Measurements from ENCODE around the gene PGBD5.

PGBD5 gene

DNA sequence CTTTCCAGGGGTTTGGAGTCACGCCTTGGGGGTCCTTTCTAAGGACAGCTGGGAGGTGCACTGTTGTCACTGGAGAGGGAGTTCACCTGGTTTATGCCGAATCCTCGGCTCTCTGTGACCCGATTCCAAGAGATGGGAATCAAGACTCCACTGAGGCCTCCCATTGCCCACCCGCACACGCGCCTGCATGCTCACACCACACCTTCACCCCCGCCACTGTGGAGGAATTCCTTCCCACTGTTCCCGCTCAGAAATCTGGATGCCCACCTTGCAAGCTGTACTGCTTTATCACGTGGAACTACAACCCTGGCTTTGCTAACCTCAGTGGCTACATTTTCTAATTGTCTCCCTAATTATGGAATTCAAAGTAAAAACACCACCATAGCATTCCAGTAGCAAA is 29.2 kb downstream of the PGBD5 start:
- no peak for DNase-seq (ENCODE audit: low spot score)

DNA sequence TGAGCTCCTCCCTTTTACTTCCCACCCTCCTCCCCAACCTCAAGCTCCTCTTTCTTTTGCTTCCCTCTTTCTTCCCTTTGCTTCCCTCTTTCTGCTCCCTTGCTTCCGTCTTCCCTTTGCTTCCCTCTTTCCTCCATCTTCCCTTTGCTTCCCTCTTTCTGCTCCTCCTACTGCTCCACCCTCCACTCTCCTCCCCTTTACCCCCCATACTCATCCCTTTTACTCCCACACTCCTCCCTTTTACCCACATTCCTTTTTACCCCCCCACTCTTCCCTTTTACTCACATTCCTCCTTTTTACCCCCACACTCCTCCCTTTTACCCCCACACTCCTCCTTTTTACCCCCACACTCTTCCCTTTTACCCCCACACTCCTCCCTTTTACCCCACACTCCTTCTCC is 30.2 kb downstream of the PGBD5 start:
- no peak for DNase-seq (ENCODE audit: low spot score)

DNA sequence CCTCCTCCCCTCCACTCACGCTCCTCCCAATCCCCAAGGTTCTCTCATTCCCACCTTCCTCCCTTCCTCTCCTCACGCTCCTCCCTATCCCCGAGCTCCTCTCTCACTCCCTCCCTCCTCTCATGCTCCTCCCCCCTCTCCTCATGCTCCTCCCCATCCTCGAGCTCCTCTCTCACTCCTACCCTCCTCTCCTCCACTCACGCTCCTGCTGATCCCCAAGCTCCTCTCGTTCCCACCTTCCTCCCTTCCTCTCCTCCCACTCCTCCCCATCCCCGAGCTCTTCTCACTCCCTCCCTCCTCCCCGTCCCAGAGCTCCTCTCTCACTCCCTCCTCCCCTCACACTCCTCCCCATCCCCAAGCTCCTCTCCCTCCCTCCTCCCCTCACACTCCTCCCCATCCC is 31.4 kb downstream of the PGBD5 start:
- DNase-seq (ENCODE audit: low spot score) = no peak

DNA sequence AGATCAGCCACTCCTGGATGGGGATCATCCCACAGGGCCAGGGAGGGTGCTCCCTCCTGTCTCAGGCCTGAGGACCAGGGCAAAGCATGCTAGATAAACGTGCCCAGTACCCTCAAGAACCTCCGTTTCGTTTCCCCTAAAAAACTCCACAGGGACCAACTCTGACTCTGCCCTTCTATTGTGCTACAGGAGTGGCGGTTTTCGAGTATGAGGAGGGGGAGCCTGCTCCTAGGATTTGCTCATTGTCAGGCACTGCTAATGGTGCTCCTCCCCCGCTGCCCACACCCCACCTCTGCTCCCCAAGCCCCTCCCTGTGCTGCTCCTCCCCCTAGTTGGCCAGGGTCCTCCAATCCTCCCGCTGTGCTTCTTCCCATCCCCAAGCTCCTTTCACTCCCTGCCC is 32.0 kb downstream of the PGBD5 start:
- DNase-seq (ENCODE audit: low spot score) = no peak

DNA sequence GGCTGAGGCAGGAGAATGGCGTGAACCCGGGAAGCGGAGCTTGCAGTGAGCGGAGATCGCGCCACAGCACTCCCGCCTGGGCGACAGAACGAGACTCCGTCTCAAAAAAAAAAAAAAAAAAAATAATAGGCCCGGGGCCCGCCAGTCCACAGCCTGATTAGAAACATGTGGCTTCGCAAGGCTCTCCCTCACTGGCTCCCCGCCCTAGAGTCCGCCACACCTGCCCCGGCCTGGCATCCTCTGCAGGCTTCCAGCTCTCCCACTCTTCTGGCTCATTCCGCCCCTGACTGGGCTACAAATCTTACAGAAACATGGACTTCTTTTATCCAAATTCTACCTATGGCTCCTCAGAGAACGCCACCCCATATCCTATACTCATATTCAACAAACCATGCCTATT is 32.4 kb downstream of the PGBD5 start:
- DNase-seq (ENCODE audit: low spot score) = no peak

DNA sequence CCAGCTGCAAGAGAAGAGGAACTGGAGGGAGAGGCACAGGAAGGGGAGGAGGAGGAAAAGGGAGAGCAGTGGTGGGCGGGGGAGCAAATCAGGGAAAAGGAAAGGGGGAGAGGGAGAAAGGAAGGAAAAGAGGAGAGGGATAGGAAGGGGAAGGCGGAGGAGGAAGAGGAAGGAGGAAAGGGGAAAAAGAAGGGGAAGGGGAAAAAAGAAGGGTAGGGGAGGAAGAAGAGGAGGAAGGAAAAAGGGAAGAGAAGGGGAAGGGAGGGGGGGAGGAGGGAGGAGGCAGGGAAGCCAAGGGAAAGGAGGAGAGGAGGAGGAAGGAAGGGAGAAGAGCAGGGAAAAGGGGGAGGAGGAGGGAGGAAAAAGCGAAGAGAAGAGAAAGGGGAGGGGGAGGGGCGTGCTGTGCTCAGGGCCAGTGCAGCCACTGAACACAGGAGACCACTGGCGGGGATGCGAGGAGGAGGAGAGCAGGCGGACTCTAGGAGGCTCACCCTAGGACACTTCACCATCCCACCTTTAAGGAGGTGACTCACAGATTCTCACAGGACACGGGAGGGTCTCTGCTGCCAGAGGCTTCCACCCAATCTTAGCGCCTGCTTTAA is 33.1 kb downstream of the PGBD5 start:
- DNase-seq (ENCODE audit: low spot score) = no peak

DNA sequence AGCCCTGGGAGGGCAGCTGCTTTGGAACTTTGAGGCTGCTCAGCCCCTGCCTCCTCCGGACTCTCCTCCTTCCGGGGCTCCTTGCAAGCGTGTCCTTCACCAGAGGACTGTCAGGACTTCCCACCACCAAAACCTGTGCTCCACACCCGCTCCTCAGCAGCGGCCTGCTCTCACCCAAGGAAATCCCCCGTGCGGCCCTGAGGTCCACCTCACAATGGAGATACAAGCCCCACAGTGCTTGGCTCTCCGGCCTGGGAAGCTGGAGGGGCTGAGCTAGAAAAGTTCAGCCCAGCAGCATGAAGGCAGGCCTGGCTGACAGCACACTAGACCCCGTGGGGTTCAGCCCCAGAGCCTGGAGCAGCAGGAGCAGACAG is 33.6 kb downstream of the PGBD5 start:
- DNase-seq (ENCODE audit: low spot score) = no peak

DNA sequence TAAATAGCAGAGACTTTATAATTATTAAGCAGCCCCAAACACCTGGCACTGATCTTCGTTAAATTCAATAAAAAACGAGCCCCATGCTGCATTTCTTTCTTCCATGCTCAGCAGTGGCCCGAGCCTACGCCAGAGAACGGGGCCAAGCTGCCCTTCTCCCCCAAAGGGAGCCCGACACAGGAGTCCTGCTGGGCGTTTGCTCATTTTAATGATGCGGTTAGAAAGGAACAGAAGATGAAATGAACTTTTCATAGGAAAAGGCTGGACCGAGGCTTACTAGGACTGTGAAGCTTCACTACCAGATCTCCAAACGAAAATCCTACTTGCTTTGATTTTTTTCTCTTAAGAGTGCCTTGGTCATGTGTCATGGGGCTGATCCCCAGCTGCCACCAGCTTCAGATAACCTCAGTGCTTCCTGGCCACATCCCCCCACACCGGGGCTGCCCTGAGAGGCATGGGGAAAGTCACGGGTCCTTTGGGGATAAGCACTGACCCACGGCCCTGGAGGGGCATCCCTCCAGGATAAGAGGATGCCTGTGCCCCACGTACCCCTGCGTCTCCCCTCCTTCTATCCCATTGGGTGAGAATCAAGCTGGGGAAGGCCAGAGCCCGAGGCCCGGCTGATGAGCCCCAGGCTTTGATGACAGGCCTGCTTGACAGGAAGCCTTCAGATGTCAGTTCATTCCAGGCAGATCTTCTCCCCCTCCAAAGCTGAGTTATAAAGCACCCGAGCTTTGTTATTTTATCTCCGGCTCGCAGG is 34.2 kb downstream of the PGBD5 start:
- no peak for DNase-seq (ENCODE audit: low spot score)

DNA sequence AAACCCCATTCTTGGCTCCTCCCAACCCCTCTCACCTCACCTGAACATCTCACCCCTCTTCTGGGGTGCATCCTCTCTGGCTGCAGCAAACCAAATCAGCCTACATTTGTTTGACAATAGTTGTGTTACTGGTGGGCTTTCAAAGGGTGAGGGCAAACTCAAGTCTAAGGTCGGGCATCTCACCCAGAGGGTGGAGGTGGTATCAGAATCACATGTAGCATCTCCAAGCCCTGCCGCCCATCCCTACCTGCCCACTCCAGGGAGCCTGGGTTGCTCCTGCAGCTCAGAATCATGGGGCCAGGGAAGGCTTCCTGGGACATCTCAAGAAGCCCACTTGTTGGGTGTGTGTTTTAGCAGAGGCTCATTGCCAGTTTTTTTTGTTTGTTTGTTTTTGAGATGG is 35.8 kb downstream of the PGBD5 start:
- no peak for DNase-seq (ENCODE audit: low spot score)

DNA sequence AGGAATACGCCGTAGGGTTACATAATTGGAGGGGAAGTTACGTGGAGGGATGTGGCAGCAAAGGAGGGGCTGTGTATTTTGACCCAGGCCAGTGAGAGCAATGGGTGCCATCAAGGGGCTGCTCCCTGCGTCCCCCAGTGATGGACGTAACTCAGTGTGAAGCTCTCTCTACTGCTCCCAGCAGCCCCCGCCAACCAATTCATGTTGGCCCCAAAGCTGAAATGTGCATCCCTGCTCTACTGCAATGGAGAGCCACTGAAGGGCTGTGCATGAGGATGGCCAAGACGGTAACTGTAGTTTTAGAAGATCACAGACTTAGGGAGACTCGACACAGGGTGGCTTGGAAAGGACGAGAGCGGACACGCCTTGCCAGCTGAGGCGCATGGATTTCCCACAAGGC is 38.3 kb downstream of the PGBD5 start:
- no peak for DNase-seq (ENCODE audit: low spot score)

DNA sequence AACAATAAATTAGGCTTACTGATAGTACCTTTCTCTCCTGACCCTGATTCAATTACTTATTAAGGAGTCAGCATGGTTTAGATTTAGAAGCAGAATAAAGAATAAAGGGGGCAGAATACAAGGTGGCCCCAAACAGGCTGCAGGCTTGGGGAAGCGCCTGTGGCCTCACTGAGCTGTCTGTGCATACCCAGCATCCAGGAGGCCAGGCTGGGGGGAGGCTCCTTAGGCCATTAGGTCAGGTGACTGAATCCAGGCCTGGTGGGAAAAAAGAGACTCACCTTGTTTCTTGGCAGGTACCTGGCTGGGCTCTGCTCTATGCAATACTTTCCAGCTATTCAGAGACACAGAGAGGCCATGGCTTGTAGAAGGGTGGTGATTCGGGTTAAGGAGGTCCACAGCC is 38.8 kb downstream of the PGBD5 start:
- no peak for DNase-seq (ENCODE audit: low spot score)

DNA sequence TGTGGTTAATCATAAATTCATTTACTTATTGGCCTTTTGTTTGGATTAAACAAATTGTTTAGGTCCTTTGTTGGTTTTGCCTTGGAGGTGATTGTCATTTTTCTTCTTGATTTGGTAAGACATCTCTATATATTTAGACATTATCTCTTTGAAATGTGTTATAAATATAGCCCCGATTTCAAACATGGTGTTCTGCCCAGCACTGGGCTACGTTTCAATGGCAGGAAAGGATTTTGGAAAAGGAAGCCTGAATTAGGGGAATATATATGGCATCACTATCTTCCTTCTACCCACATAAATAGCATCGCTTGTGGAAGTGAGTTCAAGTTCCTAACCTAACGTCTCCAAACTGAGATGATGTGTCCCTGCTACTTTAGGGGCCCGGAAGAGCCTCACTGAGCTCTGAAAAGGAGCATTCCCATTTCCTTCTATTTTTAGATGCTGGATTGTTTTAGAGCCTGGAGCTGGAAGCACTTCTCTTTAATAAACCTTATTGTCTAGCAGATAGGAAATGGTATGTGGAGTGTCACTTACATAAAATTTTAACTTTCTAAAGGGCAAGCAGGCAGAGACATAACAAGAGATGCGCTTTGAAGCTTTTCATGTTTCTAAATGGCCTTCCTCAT is 39.4 kb downstream of the PGBD5 start:
- DNase-seq (ENCODE audit: low spot score) = no peak

DNA sequence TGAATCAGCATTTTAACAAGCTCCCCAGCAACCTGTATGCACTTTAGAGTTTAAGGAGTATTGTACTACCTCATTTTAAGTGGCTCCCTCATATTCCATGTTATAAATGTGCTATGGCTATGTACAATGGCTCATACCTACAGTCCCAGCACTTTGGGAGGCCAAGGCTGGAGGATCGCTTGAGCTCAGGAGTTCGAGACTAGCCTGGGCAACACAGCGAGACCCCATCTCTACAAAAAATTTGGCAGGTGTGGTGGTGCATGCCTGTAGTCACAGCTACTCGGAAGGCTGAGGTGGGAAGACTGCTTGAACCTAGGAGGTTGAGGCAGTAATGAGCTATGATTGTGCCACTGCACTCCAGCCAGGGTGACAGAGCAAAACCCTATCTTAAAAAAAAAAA is 40.2 kb downstream of the PGBD5 start:
- DNase-seq (ENCODE audit: low spot score) = no peak

DNA sequence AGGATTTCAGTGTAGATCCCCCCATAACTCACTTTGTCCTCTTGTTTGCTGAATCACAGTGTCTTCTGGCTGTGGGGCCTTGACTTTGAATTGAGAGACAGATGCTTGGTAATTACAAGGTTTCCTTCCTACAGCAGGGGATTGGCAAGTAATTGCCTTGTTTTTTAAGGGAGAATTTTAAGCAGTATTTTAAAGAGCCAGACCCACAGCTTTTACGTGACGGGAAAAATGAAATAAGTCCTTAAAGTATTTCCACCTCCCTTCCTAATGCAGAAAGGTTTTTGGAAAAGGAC is 41.0 kb downstream of the PGBD5 start:
- DNase-seq (ENCODE audit: low spot score) = no peak

DNA sequence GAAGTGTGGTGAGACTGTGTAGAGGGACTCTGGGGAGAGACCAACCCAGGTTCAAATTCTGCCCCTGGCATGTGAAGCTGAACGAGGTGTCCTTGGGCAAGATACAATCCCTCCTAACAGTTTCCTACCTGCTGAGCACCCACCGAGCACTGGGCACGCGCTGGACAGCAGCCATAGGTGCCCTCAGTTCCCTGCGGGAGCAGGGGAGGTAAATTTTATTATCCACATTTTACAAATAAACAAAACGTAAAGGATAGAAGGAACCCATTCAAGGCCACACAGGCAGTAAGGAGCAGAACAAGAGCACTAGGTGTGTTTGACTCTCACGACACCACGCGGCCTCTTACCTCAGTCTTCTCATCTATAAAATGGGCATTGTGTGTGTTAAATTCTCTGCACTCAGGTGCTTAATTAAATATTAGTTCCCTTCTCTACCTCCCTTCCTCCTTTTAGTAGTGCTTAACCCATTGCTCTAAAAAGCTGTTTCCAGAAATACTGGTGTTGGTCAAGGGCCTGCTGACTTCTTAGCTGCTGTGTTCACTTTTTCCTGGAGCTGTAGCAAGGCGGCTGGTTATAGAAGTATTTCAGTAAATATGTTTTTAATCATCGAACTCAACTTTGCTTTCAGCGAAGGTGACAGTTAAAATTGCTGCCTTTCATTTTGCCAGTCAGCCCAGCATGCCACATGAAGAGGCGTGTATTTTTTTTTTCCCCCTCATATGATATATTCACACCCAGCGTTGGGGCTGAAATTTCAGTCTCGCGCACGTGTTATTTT is 41.6 kb downstream of the PGBD5 start:
- DNase-seq (ENCODE audit: low spot score) = no peak

DNA sequence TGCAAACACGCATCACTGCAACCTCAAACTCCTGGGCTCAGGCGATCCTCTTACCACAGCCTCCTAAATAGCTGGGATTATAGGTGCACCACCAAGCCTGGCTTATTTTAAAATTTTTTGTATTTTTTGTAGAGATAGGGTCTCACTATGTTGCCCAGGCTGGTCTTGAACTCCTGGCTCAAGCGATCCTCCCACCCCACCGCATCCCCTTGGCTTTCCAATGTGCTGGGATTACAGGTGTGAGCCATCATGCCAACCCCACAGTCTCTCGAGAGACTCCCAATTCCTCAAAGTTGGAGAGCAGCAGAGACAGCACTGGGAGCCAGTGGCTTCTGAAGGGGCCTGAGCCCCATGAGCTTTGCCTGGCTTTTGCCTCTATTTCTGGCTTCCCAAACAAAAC is 42.7 kb downstream of the PGBD5 start:
- DNase-seq (ENCODE audit: low spot score) = no peak

DNA sequence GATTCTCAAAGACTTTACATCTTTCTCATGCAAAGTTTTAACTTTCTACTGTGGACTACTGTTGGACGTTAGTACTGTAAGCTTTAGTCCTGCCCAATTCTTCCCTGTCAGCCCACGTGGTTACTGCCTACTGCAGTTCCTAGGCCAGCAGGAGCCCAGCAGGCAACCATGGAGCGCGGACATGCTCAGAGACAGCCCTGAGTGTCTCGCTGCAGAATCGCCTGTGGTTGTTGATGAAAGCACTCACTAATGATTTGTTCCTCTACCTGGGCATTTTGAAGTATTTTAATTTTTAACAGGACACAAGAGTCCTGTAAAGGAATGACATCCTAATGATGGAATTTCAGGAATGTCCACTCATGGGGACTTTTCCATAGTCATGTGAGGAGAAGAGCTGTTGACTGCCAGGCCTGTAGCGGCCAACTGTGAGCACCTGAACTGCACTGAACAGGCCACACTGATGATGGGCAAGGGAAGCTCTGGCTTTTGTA is 44.1 kb downstream of the PGBD5 start:
- no peak for DNase-seq (ENCODE audit: low spot score)

DNA sequence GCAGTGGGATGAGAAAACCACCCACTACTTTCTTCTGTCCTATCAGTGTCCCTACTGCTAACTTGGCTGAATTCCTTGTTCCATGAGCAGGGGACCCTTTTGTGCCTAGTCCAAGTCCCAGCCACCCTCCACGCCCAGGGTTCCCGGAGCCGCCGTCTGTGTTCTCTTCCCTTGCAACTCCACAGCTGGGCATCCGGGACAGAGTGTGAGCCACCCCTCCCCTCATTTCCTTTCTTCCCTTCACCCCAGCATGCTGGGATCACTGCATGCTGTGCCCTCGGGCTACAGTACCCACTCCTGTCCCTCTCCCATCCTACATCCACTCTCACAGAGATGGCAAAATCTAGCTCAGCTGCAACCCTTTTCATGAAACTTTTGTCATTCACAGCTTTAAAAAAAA is 44.5 kb downstream of the PGBD5 start:
- DNase-seq (ENCODE audit: low spot score) = no peak

DNA sequence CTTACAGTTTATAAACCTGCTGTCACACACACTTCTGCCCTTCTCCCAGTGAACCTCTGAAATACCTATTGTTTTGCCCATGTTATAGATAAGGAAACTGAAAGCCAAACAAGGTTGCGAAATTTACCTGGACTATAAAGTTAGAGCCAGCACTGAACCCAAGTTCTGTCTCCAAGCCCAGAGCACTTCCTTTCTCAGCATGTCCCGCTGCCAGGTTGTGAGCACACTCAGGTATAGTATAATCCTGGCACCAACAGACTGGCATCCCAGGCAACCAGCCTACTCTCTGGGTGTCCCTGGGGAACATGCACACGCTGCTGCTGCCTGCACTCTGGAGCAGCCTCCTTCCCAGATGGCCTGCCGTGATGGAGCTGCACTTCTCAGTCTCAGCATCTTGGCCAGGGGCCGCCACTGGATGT is 45.1 kb downstream of the PGBD5 start:
- DNase-seq (ENCODE audit: low spot score) = peak; percentile 80

DNA sequence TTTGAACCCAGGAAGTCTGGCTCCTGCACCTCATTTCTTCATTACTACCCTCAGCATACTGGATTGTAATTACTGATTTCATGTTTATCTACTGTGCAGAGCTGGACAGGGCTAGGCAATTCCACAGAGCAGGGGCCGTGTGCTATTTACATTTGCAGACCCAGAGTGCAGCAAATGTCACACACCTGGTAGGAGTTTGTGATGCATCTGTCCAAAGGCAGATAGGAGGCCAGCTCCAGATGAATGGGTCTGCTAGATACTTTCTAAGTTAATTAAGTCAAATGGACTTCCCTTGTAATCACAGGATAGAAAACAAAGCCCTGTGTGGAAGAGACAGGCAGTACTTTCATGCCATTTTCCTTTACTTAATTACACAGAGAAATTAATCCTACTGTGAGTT is 46.2 kb downstream of the PGBD5 start:
- DNase-seq (ENCODE audit: low spot score) = no peak

DNA sequence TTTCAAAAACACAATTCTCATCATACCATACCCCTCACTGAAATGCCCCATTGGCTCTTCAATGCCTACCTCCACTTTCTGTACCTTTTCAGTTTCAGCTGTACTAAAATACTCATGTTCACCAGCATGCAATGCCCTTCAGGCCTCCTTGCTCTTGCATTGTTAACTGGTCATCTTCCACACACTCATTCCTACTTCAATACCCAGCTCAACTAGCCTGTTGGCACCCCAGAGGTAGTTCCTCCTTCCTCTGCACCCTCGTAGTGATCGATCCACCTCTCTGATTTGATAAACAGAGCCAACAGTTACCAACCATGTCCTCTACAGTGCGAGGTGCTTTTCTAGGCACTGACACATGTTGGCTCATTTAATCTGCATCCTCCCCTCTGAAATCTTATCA is 46.7 kb downstream of the PGBD5 start:
- DNase-seq (ENCODE audit: low spot score) = no peak

DNA sequence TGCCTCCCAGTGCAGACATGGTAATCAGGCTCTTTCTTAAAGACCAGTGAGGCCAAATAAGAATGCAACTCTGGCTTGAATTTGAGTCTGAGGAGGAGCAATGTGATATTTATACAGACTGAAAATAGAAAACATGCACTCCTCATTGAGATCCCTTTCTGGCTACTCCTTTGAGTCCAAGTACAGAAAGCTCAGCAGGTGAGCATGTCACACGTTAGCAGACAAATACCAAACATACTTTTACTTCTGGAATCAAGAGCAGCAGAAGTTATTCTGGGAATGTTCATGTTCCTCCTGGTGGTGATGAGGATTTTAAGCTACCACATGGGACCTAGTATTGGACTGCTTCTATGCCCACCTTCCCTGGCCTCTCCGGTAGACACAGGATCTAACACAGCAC is 48.3 kb downstream of the PGBD5 start:
- no peak for DNase-seq (ENCODE audit: low spot score)

DNA sequence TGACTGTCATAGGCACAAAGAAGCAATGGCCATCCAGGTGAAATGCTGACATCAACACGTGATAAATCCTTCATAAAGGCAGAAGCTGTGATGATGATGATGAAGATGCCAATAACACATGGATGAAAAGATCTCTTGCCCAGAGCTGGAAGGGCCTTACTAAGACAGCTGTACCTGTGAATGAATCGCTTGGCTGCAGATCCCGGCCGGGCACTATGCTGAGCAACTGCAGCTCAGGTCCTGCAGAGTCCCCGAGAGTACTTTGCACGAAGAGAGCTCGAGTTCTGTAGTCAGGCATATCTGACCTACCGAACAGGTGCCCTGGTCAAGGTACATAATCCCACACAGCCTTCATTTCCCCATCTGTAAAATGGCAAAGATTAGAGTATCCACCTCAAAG is 48.8 kb downstream of the PGBD5 start:
- no peak for DNase-seq (ENCODE audit: low spot score)
